ENCODE data around the gene FRMPD4.

- no peak for TF ChIP-seq CTCF (IDR thresholded peaks at IDR 0.05)
- TF ChIP-seq POLR2A (IDR thresholded peaks at IDR 0.05) = no peak
- no peak for TF ChIP-seq EP300 (IDR thresholded peaks at IDR 0.05)
Measured at GRCh38 chrX:12301288-12301687, 163.0 kb downstream of the FRMPD4 start.

All from tibial nerve (tissue), 4 donors.